WTC11 (cell line): ENCODE data around the gene CFAP90. TPM values are rescaled to one million over a fixed set of nuclear protein-coding genes. Genes with fewer than 3 reads are reported as not detected.

Source experiments
- ATAC-seq: fragments of 200-7000 bp; cut with Tn5 transposase; 2 replicates; pipeline ENCODE4 v1.10.0; 2021; ENCODE audit warnings: mild to moderate bottlenecking, moderate library complexity
- CTCF ChIA-PET: fragments of 300-600 bp; sonication (Branson Sonifier 250); formaldehyde crosslinking; loops from one replicate; lab custom pipeline; 2021; ENCODE audit warnings: antibody characterized with exemption; lab: Charles Lee
- POLR2A ChIA-PET: fragments of 350-600 bp; sonication (Branson Sonifier 250); formaldehyde crosslinking; loops from one replicate; lab custom pipeline; 2021; ENCODE audit warnings: antibody characterized with exemption; lab: Charles Lee
- DNase-seq: peaks from one replicate; pipeline ENCODE4 v3.0.0; 2021; ENCODE audit warnings: low spot score
- H3K27ac Mint-ChIP-seq: 2 replicates; pipeline ENCODE4 v1.8.0; 2021; ENCODE audit warnings: mixed read lengths
- H3K27me3 Mint-ChIP-seq: 2 replicates; pipeline ENCODE4 v1.8.0; 2021; ENCODE audit warnings: low read depth, mild to moderate bottlenecking, moderate library complexity, mixed read lengths
- H3K36me3 Mint-ChIP-seq: 2 replicates; pipeline ENCODE4 v1.8.0; 2021; ENCODE audit warnings: mixed read lengths
- H3K4me1 Mint-ChIP-seq: 2 replicates; pipeline ENCODE4 v1.8.0; 2022; ENCODE audit warnings: mixed read lengths
- H3K4me3 Mint-ChIP-seq: 2 replicates; pipeline ENCODE4 v1.8.0; 2021; ENCODE audit warnings: mild to moderate bottlenecking, moderate library complexity, mixed read lengths
- H3K9me3 Mint-ChIP-seq: 2 replicates; pipeline ENCODE4 v1.8.0; 2021; ENCODE audit warnings: mixed read lengths
- CBFB ChIP-seq: sonication (generic); formaldehyde crosslinking; IDR thresholded peaks from 2 replicates; pipeline ENCODE4 v1.8.1; 2022; ENCODE audit warnings: mild to moderate bottlenecking, low read depth, missing genetic modification reagents
- GTF2I ChIP-seq: fragments of 250-450 bp; sonication (Bioruptor Pico); conservative IDR thresholded peaks from 2 replicates; pipeline ENCODE4 v1.4.0; 2021; ENCODE audit warnings: mild to moderate bottlenecking
- JAZF1 ChIP-seq: fragments of 250-450 bp; sonication (Bioruptor Pico); IDR thresholded peaks from 2 replicates; pipeline ENCODE4 v1.9.0; 2021; ENCODE audit warnings: moderate library complexity, mild to moderate bottlenecking, inconsistent platforms
- KAT7 ChIP-seq: sonication (generic); formaldehyde crosslinking; IDR thresholded peaks from 2 replicates; pipeline ENCODE4 v1.8.1; 2023; ENCODE audit warnings: missing genetic modification reagents, mild to moderate bottlenecking, borderline replicate concordance
- NFYB ChIP-seq: sonication (generic); formaldehyde crosslinking; conservative IDR thresholded peaks from 2 replicates; pipeline ENCODE4 v1.8.0; 2022; ENCODE audit warnings: low read depth, missing genetic modification reagents
- PRRX2 ChIP-seq: fragments of 250-450 bp; sonication (Bioruptor Pico); IDR thresholded peaks from 2 replicates; pipeline ENCODE4 v1.8.0; 2021; ENCODE audit warnings: mild to moderate bottlenecking
- RELA ChIP-seq: sonication (generic); formaldehyde crosslinking; IDR thresholded peaks from 2 replicates; pipeline ENCODE4 v1.8.1; 2022; ENCODE audit warnings: missing genetic modification reagents, mild to moderate bottlenecking, borderline replicate concordance
- SOX15 ChIP-seq: fragments of 250-450 bp; sonication (Bioruptor Pico); IDR thresholded peaks from 2 replicates; pipeline ENCODE4 v1.9.0; 2021; ENCODE audit warnings: mild to moderate bottlenecking
- ZNF263 ChIP-seq: sonication (generic); formaldehyde crosslinking; IDR thresholded peaks from 2 replicates; pipeline ENCODE4 v1.8.1; 2022; ENCODE audit warnings: low read depth, mild to moderate bottlenecking, moderate library complexity, missing genetic modification reagents
- ZNF317 ChIP-seq: sonication (generic); formaldehyde crosslinking; IDR thresholded peaks from 2 replicates; pipeline ENCODE4 v1.8.1; 2023; ENCODE audit warnings: low read depth, mild to moderate bottlenecking, moderate library complexity, missing genetic modification reagents, borderline replicate concordance
- ZNF416 ChIP-seq: fragments of 250-450 bp; sonication (Bioruptor Pico); IDR thresholded peaks from 2 replicates; pipeline ENCODE4 v1.9.0; 2021; ENCODE audit warnings: mild to moderate bottlenecking, inconsistent platforms
- ZNF423 ChIP-seq: fragments of 250-450 bp; sonication (Bioruptor Pico); IDR thresholded peaks from 2 replicates; pipeline ENCODE4 v2.1.2; 2022; ENCODE audit warnings: mild to moderate bottlenecking, moderate library complexity
- ZNF671 ChIP-seq: fragments of 250-450 bp; sonication (Bioruptor Pico); IDR thresholded peaks from 2 replicates; pipeline ENCODE4 v1.8.0; 2021; ENCODE audit warnings: mild to moderate bottlenecking
- total RNA-seq: library from RNA; stranded (reverse); gene quantifications from 3 replicates; pipeline ENCODE4 v1.2.3, GENCODE V29; 2021
- TF ChIP-seq, protein P1 (sequence below): sonication (generic); formaldehyde crosslinking; IDR thresholded peaks from 2 replicates; pipeline ENCODE4 v1.8.1; 2022; ENCODE audit warnings: mild to moderate bottlenecking, missing genetic modification reagents, moderate library complexity, borderline replicate concordance
- TF ChIP-seq, protein P2 (sequence below): fragments of 200-600 bp; IDR thresholded peaks from 2 replicates; pipeline ENCODE4 v1.8.0; 2022; ENCODE audit warnings: antibody characterized with exemption
- TF ChIP-seq, protein P3 (sequence below): sonication (generic); formaldehyde crosslinking; IDR thresholded peaks from 2 replicates; pipeline ENCODE4 v1.8.1; 2022; ENCODE audit warnings: missing genetic modification reagents, borderline replicate concordance
- TF ChIP-seq, protein P4 (sequence below): sonication (generic); formaldehyde crosslinking; IDR thresholded peaks from 2 replicates; pipeline ENCODE4 v1.8.0; 2022; ENCODE audit warnings: mild to moderate bottlenecking, missing genetic modification reagents
- TF ChIP-seq, protein P5 (sequence below): fragments of 250-450 bp; sonication (Bioruptor Pico); IDR thresholded peaks from 2 replicates; pipeline ENCODE4 v1.9.0; 2021; ENCODE audit warnings: moderate library complexity, mild to moderate bottlenecking, inconsistent platforms, borderline replicate concordance
- TF ChIP-seq, protein P6 (sequence below): sonication (generic); formaldehyde crosslinking; IDR thresholded peaks from 2 replicates; pipeline ENCODE4 v1.8.1; 2023; ENCODE audit warnings: mild to moderate bottlenecking, missing genetic modification reagents

Gene CFAP90
- total RNA-seq, 1 experiment from 2014 or later: 0.33 TPM

DNA sequence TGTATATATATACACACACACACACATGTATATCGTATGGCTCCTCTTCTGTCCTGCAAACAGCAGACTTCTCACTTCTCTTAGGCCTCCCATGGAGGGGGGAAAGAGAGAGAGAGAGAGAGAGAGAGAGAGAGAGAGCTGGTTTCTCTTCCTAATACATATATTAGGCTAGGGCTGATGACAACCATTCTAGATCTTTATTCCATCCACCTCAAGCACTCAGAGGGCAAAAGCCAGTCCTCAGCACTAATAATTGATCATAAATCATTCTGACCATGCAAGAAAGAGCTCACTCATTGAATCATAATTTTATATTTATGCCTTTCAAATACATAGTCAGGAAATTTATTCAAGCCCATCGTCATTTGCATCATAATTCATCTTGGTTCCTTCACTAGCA, 47.0 kb downstream of the CFAP90 start (continued):
- TF ChIP-seq, protein P1, sequence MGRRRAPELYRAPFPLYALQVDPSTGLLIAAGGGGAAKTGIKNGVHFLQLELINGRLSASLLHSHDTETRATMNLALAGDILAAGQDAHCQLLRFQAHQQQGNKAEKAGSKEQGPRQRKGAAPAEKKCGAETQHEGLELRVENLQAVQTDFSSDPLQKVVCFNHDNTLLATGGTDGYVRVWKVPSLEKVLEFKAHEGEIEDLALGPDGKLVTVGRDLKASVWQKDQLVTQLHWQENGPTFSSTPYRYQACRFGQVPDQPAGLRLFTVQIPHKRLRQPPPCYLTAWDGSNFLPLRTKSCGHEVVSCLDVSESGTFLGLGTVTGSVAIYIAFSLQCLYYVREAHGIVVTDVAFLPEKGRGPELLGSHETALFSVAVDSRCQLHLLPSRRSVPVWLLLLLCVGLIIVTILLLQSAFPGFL (CRISPR knock-in tag): no peak
- no peak for TF ChIP-seq ZNF671 (CRISPR knock-in tag)
- TF ChIP-seq, all 79 proteins: peak for 0

DNA sequence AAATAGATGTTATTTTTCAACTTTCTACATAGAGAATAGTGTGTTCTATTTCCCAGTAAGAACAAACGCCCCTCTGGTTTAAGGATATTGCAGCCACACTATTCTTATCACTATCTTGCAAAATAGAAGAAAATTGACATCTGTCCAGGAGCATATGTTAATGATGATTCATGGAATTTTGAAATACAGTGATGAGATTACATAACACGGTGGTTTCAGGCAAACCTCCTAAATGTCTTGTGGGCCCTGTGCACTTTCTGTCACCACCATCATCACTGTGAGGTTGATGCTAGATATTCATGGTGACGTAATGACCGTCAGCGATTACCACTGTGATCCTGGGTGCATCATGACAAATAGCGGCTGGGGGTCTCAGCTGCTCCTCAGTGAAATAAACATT, 48.1 kb downstream of the CFAP90 start:
- no peaks in the 10 kb centered on the region for H3K4me1 Mint-ChIP-seq
- H3K27ac Mint-ChIP-seq: no peak overlapping the region
- no peak overlapping the region for H3K4me3 Mint-ChIP-seq
- TF ChIP-seq RELA (no peak), PRRX2 (no peak), CBFB (CRISPR knock-in tag) (no peak), KAT7 (no peak), ZNF263 (CRISPR knock-in tag) (no peak)
- TF ChIP-seq, protein P2, sequence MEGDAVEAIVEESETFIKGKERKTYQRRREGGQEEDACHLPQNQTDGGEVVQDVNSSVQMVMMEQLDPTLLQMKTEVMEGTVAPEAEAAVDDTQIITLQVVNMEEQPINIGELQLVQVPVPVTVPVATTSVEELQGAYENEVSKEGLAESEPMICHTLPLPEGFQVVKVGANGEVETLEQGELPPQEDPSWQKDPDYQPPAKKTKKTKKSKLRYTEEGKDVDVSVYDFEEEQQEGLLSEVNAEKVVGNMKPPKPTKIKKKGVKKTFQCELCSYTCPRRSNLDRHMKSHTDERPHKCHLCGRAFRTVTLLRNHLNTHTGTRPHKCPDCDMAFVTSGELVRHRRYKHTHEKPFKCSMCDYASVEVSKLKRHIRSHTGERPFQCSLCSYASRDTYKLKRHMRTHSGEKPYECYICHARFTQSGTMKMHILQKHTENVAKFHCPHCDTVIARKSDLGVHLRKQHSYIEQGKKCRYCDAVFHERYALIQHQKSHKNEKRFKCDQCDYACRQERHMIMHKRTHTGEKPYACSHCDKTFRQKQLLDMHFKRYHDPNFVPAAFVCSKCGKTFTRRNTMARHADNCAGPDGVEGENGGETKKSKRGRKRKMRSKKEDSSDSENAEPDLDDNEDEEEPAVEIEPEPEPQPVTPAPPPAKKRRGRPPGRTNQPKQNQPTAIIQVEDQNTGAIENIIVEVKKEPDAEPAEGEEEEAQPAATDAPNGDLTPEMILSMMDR: no peak
- DNase-seq (no peak), ATAC-seq (no peak)
- no peaks in the 10 kb centered on the region for H3K9me3 Mint-ChIP-seq
- peaks cover 63% of the 10 kb centered on the region for H3K36me3 Mint-ChIP-seq
- ChIA-PET CTCF (no interaction called here), POLR2A (no interaction called here)
- no peaks in the 10 kb centered on the region for H3K27me3 Mint-ChIP-seq

DNA sequence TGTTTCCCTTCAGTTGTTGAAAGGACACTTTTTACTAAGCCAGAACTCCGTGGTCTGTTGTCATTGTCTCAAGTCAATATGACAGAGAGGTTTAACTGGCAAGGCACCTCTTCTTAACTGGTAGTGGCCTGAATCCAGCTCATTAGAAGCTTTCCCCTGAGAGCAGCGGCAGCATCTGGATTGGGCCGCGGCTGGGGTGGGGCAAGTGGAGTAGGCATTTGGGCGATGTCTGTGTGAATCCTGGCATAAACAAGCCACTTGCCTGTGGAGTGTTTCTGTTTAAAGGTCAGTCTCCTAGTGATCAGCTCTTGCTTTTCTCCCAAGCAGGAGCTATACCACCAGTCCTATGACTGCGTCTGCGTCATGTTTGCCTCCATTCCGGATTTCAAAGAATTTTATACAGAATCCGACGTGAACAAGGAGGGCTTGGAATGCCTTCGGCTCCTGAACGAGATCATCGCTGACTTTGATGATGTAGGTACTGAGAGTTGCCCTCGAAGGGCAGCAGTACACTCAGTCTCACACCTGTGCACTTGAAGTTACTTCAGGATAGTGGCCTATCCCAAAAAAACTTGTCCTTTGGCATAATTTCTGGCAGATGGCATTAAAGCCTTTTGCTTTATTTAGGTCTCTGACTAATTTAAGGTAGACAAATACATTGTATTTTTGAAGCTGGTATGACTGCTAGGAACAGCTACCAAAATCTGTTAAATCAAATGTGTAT, 48.9 kb downstream of the CFAP90 start:
- Mint-ChIP-seq H3K4me1 (no peaks in the 10 kb centered on the region), H3K9me3 (no peaks in the 10 kb centered on the region)
- ATAC-seq: no peak

DNA sequence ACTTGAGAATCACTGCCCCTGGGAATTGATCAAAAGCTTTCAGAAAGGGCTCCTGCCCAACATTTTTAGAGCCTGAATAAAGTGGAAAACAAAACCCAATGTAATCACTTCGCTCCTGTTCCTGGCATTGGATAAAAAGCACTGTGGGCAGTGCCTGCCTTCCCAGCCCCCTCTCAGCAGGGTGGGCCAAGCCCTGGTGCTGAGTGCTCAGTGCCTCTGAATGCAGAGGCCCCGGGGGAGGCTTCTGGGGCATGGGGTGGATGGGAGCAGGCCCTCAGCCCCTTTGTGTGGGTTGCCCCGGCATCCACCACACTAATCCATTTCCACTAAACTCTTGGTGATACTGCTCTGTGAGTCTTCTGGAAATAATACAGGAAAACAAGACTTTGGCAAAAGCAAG, 55.6 kb downstream of the CFAP90 start:
- POLR2A ChIA-PET: no interaction called here
- no peak for DNase-seq
- H3K27ac Mint-ChIP-seq: no peak overlapping the region; the same call in 1 of the 2 replicates
- TF ChIP-seq, protein P3, sequence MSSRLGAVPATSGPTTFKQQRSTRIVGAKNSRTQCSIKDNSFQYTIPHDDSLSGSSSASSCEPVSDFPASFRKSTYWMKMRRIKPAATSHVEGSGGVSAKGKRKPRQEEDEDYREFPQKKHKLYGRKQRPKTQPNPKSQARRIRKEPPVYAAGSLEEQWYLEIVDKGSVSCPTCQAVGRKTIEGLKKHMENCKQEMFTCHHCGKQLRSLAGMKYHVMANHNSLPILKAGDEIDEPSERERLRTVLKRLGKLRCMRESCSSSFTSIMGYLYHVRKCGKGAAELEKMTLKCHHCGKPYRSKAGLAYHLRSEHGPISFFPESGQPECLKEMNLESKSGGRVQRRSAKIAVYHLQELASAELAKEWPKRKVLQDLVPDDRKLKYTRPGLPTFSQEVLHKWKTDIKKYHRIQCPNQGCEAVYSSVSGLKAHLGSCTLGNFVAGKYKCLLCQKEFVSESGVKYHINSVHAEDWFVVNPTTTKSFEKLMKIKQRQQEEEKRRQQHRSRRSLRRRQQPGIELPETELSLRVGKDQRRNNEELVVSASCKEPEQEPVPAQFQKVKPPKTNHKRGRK (CRISPR knock-in tag): no peak
- no peak for TF ChIP-seq ZNF416 (CRISPR knock-in tag)
- TF ChIP-seq RELA: no peak
- TF ChIP-seq, protein P4, sequence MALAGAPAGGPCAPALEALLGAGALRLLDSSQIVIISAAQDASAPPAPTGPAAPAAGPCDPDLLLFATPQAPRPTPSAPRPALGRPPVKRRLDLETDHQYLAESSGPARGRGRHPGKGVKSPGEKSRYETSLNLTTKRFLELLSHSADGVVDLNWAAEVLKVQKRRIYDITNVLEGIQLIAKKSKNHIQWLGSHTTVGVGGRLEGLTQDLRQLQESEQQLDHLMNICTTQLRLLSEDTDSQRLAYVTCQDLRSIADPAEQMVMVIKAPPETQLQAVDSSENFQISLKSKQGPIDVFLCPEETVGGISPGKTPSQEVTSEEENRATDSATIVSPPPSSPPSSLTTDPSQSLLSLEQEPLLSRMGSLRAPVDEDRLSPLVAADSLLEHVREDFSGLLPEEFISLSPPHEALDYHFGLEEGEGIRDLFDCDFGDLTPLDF (CRISPR knock-in tag): no peak
- TF ChIP-seq ZNF317 (CRISPR knock-in tag): no peak
- TF ChIP-seq ZNF423 (CRISPR knock-in tag): no peak
- no peak for TF ChIP-seq SOX15
- no peak for TF ChIP-seq JAZF1 (CRISPR knock-in tag)
- TF ChIP-seq, protein P5, sequence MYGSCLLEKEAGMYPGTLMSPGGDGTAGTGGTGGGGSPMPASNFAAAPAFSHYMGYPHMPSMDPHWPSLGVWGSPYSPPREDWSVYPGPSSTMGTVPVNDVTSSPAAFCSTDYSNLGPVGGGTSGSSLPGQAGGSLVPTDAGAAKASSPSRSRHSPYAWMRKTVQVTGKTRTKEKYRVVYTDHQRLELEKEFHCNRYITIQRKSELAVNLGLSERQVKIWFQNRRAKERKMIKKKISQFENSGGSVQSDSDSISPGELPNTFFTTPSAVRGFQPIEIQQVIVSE: no peak
- TF ChIP-seq, protein P1 (CRISPR knock-in tag): no peak

More for the DNA sequence above, 48.9 kb downstream of the CFAP90 start:
- Mint-ChIP-seq H3K36me3 (peaks cover 55% of the 10 kb centered on the region), H3K4me3 (no peak overlapping the region), H3K27me3 (no peaks in the 10 kb centered on the region), H3K27ac (no peak overlapping the region)
- POLR2A ChIA-PET: no interaction called here
- DNase-seq: no peak
- no peak for TF ChIP-seq NFYB (CRISPR knock-in tag)
- TF ChIP-seq GTF2I (CRISPR knock-in tag): no peak
- TF ChIP-seq, protein P6, sequence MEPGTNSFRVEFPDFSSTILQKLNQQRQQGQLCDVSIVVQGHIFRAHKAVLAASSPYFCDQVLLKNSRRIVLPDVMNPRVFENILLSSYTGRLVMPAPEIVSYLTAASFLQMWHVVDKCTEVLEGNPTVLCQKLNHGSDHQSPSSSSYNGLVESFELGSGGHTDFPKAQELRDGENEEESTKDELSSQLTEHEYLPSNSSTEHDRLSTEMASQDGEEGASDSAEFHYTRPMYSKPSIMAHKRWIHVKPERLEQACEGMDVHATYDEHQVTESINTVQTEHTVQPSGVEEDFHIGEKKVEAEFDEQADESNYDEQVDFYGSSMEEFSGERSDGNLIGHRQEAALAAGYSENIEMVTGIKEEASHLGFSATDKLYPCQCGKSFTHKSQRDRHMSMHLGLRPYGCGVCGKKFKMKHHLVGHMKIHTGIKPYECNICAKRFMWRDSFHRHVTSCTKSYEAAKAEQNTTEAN (CRISPR knock-in tag): no peak
- CTCF ChIA-PET: no interaction called here

More for the DNA sequence above, 55.6 kb downstream of the CFAP90 start:
- Mint-ChIP-seq H3K36me3 (peaks cover 30% of the 10 kb centered on the region), H3K27me3 (no peaks in the 10 kb centered on the region), H3K4me3 (no peak overlapping the region), H3K9me3 (no peaks in the 10 kb centered on the region), H3K4me1 (peaks cover 21% of the 10 kb centered on the region)
- no peak; the same call in 1 of the 2 replicates for ATAC-seq
- CTCF ChIA-PET: interaction anchor here (1.2 kb wide), 1 partner anchor 40 kb away, joined by 4 read pairs; no protein-coding TSS in a partner anchor
